ENCODE measurements around the gene ZNF532.

Gene ZNF532

GRCh38 chr18:58937071-58937886 lies 72.6 kb downstream of the ZNF532 start:
- no peak for FAIRE-seq
- TF ChIP-seq POLR2A (IDR thresholded peaks at IDR 0.05; ENCODE audit: low read depth, low read length), result no peak
- DNase-seq (ENCODE audit: insufficient read length, low spot score), result no peak

GRCh38 chr18:58937887-58938267 lies 73.2 kb downstream of the ZNF532 start:
- DNase-seq (ENCODE audit: insufficient read length, low spot score) (no peak), FAIRE-seq (no peak)

GRCh38 chr18:58941426-58942099 lies 76.9 kb downstream of the ZNF532 start:
- TF ChIP-seq POLR2A (IDR thresholded peaks at IDR 0.05; ENCODE audit: low read depth, low read length), result no peak
- no peak for FAIRE-seq

More at GRCh38 chr18:58937887-58938267, 73.2 kb downstream of the ZNF532 start:
- TF ChIP-seq POLR2A (IDR thresholded peaks at IDR 0.05; ENCODE audit: low read depth, low read length), result no peak

GRCh38 chr18:58943896-58944295 lies 79.2 kb downstream of the ZNF532 start:
- FAIRE-seq, result no peak
- TF ChIP-seq POLR2A (IDR thresholded peaks at IDR 0.05; ENCODE audit: low read depth, low read length), result no peak
- DNase-seq (ENCODE audit: insufficient read length, low spot score), result no peak

More at GRCh38 chr18:58941426-58942099, 76.9 kb downstream of the ZNF532 start:
- DNase-seq (ENCODE audit: insufficient read length, low spot score), result no peak

GRCh38 chr18:58947136-58947732 lies 82.6 kb downstream of the ZNF532 start:
- FAIRE-seq (no peak), DNase-seq (ENCODE audit: insufficient read length, low spot score) (no peak)
- no peak for TF ChIP-seq POLR2A (IDR thresholded peaks at IDR 0.05; ENCODE audit: low read depth, low read length)

GRCh38 chr18:58949031-58949430 lies 84.4 kb downstream of the ZNF532 start:
- no peak for FAIRE-seq
- DNase-seq (ENCODE audit: insufficient read length, low spot score), result no peak
- no peak for TF ChIP-seq POLR2A (IDR thresholded peaks at IDR 0.05; ENCODE audit: low read depth, low read length)

GRCh38 chr18:58951986-58952702 lies 87.5 kb downstream of the ZNF532 start:
- no peak for FAIRE-seq
- DNase-seq (ENCODE audit: insufficient read length, low spot score), result no peak
- TF ChIP-seq POLR2A (IDR thresholded peaks at IDR 0.05; ENCODE audit: low read depth, low read length), result no peak

- DNase-seq (ENCODE audit: insufficient read length, low spot score) (no peak), FAIRE-seq (no peak)
- TF ChIP-seq POLR2A (IDR thresholded peaks at IDR 0.05; ENCODE audit: low read depth, low read length), result no peak
These were observed 88.2 kb downstream of the ZNF532 start for GRCh38 chr18:58952858-58953257.

GRCh38 chr18:58953627-58954026 lies 89.0 kb downstream of the ZNF532 start:
- no peak for TF ChIP-seq POLR2A (IDR thresholded peaks at IDR 0.05; ENCODE audit: low read depth, low read length)
- FAIRE-seq, result no peak
- DNase-seq (ENCODE audit: insufficient read length, low spot score), result no peak

GRCh38 chr18:58955001-58955400 lies 90.3 kb downstream of the ZNF532 start:
- DNase-seq (ENCODE audit: insufficient read length, low spot score) (no peak), FAIRE-seq (no peak)
- no peak for TF ChIP-seq POLR2A (IDR thresholded peaks at IDR 0.05; ENCODE audit: low read depth, low read length)

- no peak for FAIRE-seq
- TF ChIP-seq POLR2A (IDR thresholded peaks at IDR 0.05; ENCODE audit: low read depth, low read length), result no peak
- DNase-seq (ENCODE audit: insufficient read length, low spot score), result no peak
These were observed 91.1 kb downstream of the ZNF532 start for GRCh38 chr18:58955738-58956137.

- FAIRE-seq, result no peak
- no peak for DNase-seq (ENCODE audit: insufficient read length, low spot score)
- no peak for TF ChIP-seq POLR2A (IDR thresholded peaks at IDR 0.05; ENCODE audit: low read depth, low read length)
These were observed 94.0 kb downstream of the ZNF532 start for GRCh38 chr18:58958628-58959027.

- FAIRE-seq, result no peak
- no peak for TF ChIP-seq POLR2A (IDR thresholded peaks at IDR 0.05; ENCODE audit: low read depth, low read length)
- DNase-seq (ENCODE audit: insufficient read length, low spot score), result no peak
These were observed 95.8 kb downstream of the ZNF532 start for GRCh38 chr18:58960508-58960907.

Measured in H54 (cell line).